ENCODE measurements around the gene ACACA. TPM values are rescaled to one million over a fixed set of nuclear protein-coding genes. Genes with fewer than 3 reads are reported as not detected.

The ACACA gene
- total RNA-seq: 72.9 and 123 TPM in 2 replicates
- polyA plus RNA-seq: 45.2 and 54.1 TPM in 2 replicates
- 48.0 and 51.9 TPM in 2 replicates for polyA plus RNA-seq (2012)
- 160 and 273 TPM in 2 replicates for polyA minus RNA-seq (ENCODE audit: low replicate concordance)

GRCh38 chr17:37406635-37407461 is at the start of gene ACACA, which contains the start of gene TADA2A:
TSS of gene ACACA (minus strand) at chr17:37406836. CDS start at chr17:37406299, 537 bp downstream.
TSS of gene TADA2A (plus strand) at chr17:37406886. CDS start at chr17:37411366, 4,480 bp downstream.
- DNase-seq (ENCODE audit: low read depth in 2 of 2): peak; percentile 72 to 75

GRCh38 chr17:37450112-37450511 is 43.5 kb upstream of the ACACA start:
- no peaks in the 10 kb centered on the region for H3K9me3 ChIP-seq (ENCODE audit: control insufficient read depth, insufficient read depth, low read depth, low read length)
- H3K27ac ChIP-seq (ENCODE audit: insufficient read depth, low read length): no peak overlapping the region

More at GRCh38 chr17:37406635-37407461, at the start of gene ACACA, which contains the start of gene TADA2A:
- Histone ChIP-seq H3K4me1 (ENCODE audit: control insufficient read depth, extremely low read depth, insufficient read depth, low read length) (no peaks in the 10 kb centered on the region), H3K4me2 (ENCODE audit: extremely low read depth, insufficient read depth, low read length) (peak within 1 kb of the TSS; percentile 99), H3K9ac (ENCODE audit: insufficient read depth, low read length) (peak within 1 kb of the TSS; percentile 88), H3K36me3 (ENCODE audit: control insufficient read depth, insufficient read depth, low read length) (peaks cover 7% of the 10 kb centered on the region), H3K79me2 (ENCODE audit: control insufficient read depth, insufficient read depth, low read length) (peaks cover 45% of the 10 kb centered on the region), H2AFZ (ENCODE audit: low read length) (peak within 1 kb of the TSS; percentile 90), H3K9me3 (ENCODE audit: control insufficient read depth, insufficient read depth, low read depth, low read length) (no peaks in the 10 kb centered on the region), H4K20me1 (ENCODE audit: control insufficient read depth, extremely low read depth, insufficient read depth, low read length) (no peaks in the 10 kb centered on the region), H3K27me3 (ENCODE audit: control insufficient read depth, insufficient read depth, low read length) (no peaks in the 10 kb centered on the region), H3K4me3 (replicated peaks in 1 of 4; ENCODE audit: control extremely low read depth in 1 of 4, insufficient read depth in 1 of 4, low read depth in 3 of 4, low read length in 4 of 4) (peak within 1 kb of the TSS; percentile 81 to 96 (median 94)), H3K27ac (ENCODE audit: insufficient read depth, low read length) (peak within 1 kb of the TSS; percentile 91)
- TF ChIP-seq CTCF (conservative IDR thresholded peaks at IDR 0.05 in 1 of 2, IDR thresholded peaks at IDR 0.05 in 1 of 2; ENCODE audit: low read depth in 1 of 2, low read length in 2 of 2): no peak
- no peak for TF ChIP-seq EZH2 (IDR thresholded peaks at IDR 0.05; ENCODE audit: low read length, missing control alignments)

More at GRCh38 chr17:37450112-37450511, 43.5 kb upstream of the ACACA start:
- no peak overlapping the region for H3K9ac ChIP-seq (ENCODE audit: insufficient read depth, low read length)
- TF ChIP-seq EZH2 (IDR thresholded peaks at IDR 0.05; ENCODE audit: low read length, missing control alignments) (no peak), CTCF (conservative IDR thresholded peaks at IDR 0.05 in 1 of 2, IDR thresholded peaks at IDR 0.05 in 1 of 2; ENCODE audit: low read depth in 1 of 2, low read length in 2 of 2) (no peak)
- no peak overlapping the region for H3K4me2 ChIP-seq (ENCODE audit: extremely low read depth, insufficient read depth, low read length)
- peaks cover 2% of the 10 kb centered on the region for H3K36me3 ChIP-seq (ENCODE audit: control insufficient read depth, insufficient read depth, low read length)
- H4K20me1 ChIP-seq (ENCODE audit: control insufficient read depth, extremely low read depth, insufficient read depth, low read length): no peaks in the 10 kb centered on the region
- H3K27me3 ChIP-seq (ENCODE audit: control insufficient read depth, insufficient read depth, low read length): no peaks in the 10 kb centered on the region
- no peak overlapping the region for H3K4me3 ChIP-seq (replicated peaks in 1 of 4; ENCODE audit: control extremely low read depth in 1 of 4, insufficient read depth in 1 of 4, low read depth in 3 of 4, low read length in 4 of 4)
- no peak overlapping the region for H2AFZ ChIP-seq (ENCODE audit: low read length)
- no peak for DNase-seq (ENCODE audit: low read depth in 2 of 2)
- H3K79me2 ChIP-seq (ENCODE audit: control insufficient read depth, insufficient read depth, low read length): no peaks in the 10 kb centered on the region
- peaks cover 8% of the 10 kb centered on the region for H3K4me1 ChIP-seq (ENCODE audit: control insufficient read depth, extremely low read depth, insufficient read depth, low read length)

Measured in fibroblast of lung (primary cell).